Endothelial cell of umbilical vein (primary cell): ENCODE data around the gene SERPINB6. TPM values are rescaled to one million over a fixed set of nuclear protein-coding genes. Genes with fewer than 3 reads are reported as not detected.

Source experiments
- BruUV-seq: library from RNA; stranded (reverse); fragments of 400-500 nt; replicated peaks from 2 replicates; lab custom pipeline; 2021; lab: Mats Ljungman, UMichigan
- CTCF ChIA-PET: fragments of 300-600, 350-600 bp; sonication (Branson Sonifier 250); formaldehyde crosslinking; loops from one replicate; lab custom pipeline; 2021; ENCODE audit warnings: antibody characterized with exemption, inconsistent platforms; lab: Charles Lee
- POLR2A ChIA-PET: fragments of 300-600, 350-600 bp; sonication (Branson Sonifier 250); formaldehyde crosslinking; loops from one replicate; lab custom pipeline; 2021; ENCODE audit warnings: antibody characterized with exemption, inconsistent platforms; lab: Charles Lee
- DNase-seq: peaks from one replicate; pipeline ENCODE4 v3.0.0-alpha.2; 2011; ENCODE audit warnings: low read depth, low spot score
- FAIRE-seq: peaks from 2 replicates; lab custom pipeline; 2011; peaks lifted over from hg19 to GRCh38; lab: Jason Lieb, UNC
- H2AFZ ChIP-seq: 2 replicates; pipeline ENCODE4 v1.6.0; 2012; ENCODE audit warnings: low read depth, low read length, control low read depth, inconsistent platforms
- H3K27ac ChIP-seq: 2 replicates; pipeline ENCODE4 v1.5.1; 2011; ENCODE audit warnings: low read depth, mild to moderate bottlenecking, control low read depth, low read length, moderate library complexity; ENCODE audit not compliant: insufficient read depth
- H3K27me3 ChIP-seq, 2 experiments: 2 replicates each; pipeline versions ENCODE4 v1.6.0 to v1.6.1; 2011; ENCODE audit warnings: low read length in 2 of 2, mixed read lengths in 1 of 2; ENCODE audit not compliant: control insufficient read depth in 2 of 2, insufficient read depth in 2 of 2
- H3K36me3 ChIP-seq, 2 experiments: 2 replicates in 1 of 2; 3 replicates in 1 of 2; pipeline ENCODE4 v1.5.1; 2011; ENCODE audit warnings: low read length in 2 of 2, mild to moderate bottlenecking in 1 of 2, moderate library complexity in 1 of 2; ENCODE audit not compliant: control insufficient read depth in 2 of 2, insufficient read depth in 2 of 2; ENCODE audit errors: extremely low read depth in 1 of 2
- H3K4me1 ChIP-seq: 3 replicates; pipeline ENCODE4 v1.5.1; 2011; ENCODE audit warnings: mild to moderate bottlenecking, low read length; ENCODE audit not compliant: control insufficient read depth, insufficient read depth; ENCODE audit errors: extremely low read depth
- H3K4me2 ChIP-seq: 2 replicates; pipeline ENCODE4 v1.6.1; 2011; ENCODE audit warnings: low read length, control low read depth, mixed read lengths; ENCODE audit not compliant: insufficient read depth
- H3K4me3 ChIP-seq, 3 experiments: fragments of 200-600 bp in 1 of 3; sonication (generic), shearing (Covaris generic) in 1 of 3; replicated peaks in 1 of 3; 2 replicates each; pipeline ENCODE4 v1.5.1; 2011 to 2016; ENCODE audit warnings: control low read depth in 3 of 3, low read length in 3 of 3, mild to moderate bottlenecking in 2 of 3, inconsistent platforms in 1 of 3, low read depth in 1 of 3, moderate library complexity in 1 of 3; ENCODE audit not compliant: insufficient read depth in 1 of 3
- H3K79me2 ChIP-seq: 2 replicates; pipeline ENCODE4 v1.6.0; 2012; ENCODE audit warnings: low read length, inconsistent platforms; ENCODE audit not compliant: control insufficient read depth, insufficient read depth
- H3K9ac ChIP-seq: replicated peaks from 2 replicates; pipeline ENCODE3; 2011; ENCODE audit warnings: low read length, control low read depth; ENCODE audit not compliant: insufficient read depth; ENCODE audit errors: extremely low read depth
- H3K9me1 ChIP-seq: replicated peaks from 3 replicates; pipeline ENCODE4 v1.6.0; 2011; ENCODE audit warnings: mild to moderate bottlenecking, low read length; ENCODE audit not compliant: control insufficient read depth, insufficient read depth; ENCODE audit errors: extremely low read depth
- H3K9me3 ChIP-seq: replicated peaks from 2 replicates; pipeline ENCODE4 v1.5.1; 2012; ENCODE audit warnings: low read length, inconsistent platforms; ENCODE audit not compliant: control insufficient read depth, insufficient read depth
- H4K20me1 ChIP-seq: replicated peaks from 2 replicates; pipeline ENCODE3; 2011; ENCODE audit warnings: mild to moderate bottlenecking, low read length; ENCODE audit not compliant: control insufficient read depth, insufficient read depth; ENCODE audit errors: extremely low read depth
- EZH2 ChIP-seq: IDR thresholded peaks from 2 replicates; pipeline ENCODE4 v1.6.1; 2012; ENCODE audit warnings: borderline replicate concordance, low read depth, mild to moderate bottlenecking, moderate library complexity, low read length, inconsistent platforms; ENCODE audit not compliant: severe bottlenecking
- FOS ChIP-seq: IDR thresholded peaks from 2 replicates; pipeline ENCODE4 v1.6.1; 2011; ENCODE audit warnings: mild to moderate bottlenecking, low read length, moderate library complexity, borderline replicate concordance; ENCODE audit not compliant: insufficient read depth
- GATA2 ChIP-seq: IDR thresholded peaks from 2 replicates; pipeline ENCODE4 v1.7.0; 2011; ENCODE audit warnings: low read depth, mild to moderate bottlenecking, moderate library complexity, mixed read lengths, low read length; ENCODE audit not compliant: insufficient read length, insufficient read depth
- JUN ChIP-seq: IDR thresholded peaks from 2 replicates; pipeline ENCODE4 v1.6.1; 2011; ENCODE audit warnings: borderline replicate concordance, low read depth; ENCODE audit not compliant: insufficient read length, insufficient read depth
- MYC ChIP-seq: IDR thresholded peaks from one replicate; pipeline ENCODE4 v1.6.1; 2011; ENCODE audit warnings: mild to moderate bottlenecking, low read depth, low read length
- POLR2A ChIP-seq: IDR thresholded peaks from 2 replicates; pipeline ENCODE4 v1.6.1; 2012; ENCODE audit warnings: low read depth, mild to moderate bottlenecking, control low read depth, low read length
- POLR2AphosphoS5 ChIP-seq: IDR thresholded peaks from 2 replicates; pipeline ENCODE4 v1.6.1; 2012; ENCODE audit warnings: low read depth, mild to moderate bottlenecking, control low read depth, low read length, moderate library complexity; ENCODE audit not compliant: insufficient read depth
- dilution Hi-C: fragments of 300-500 bp; cut with MboI; formaldehyde crosslinking; loops from one replicate; pipeline ENCODE4 v1.15.0; 2019; ENCODE audit warnings: low sequenced_read_pairs; ENCODE audit not compliant: extremely low pct_ligation_motif_present
- intact Hi-C: fragments of 100-400 bp; cut with micrococcal nuclease; formaldehyde crosslinking; loops from one replicate; pipeline ENCODE4 v1.10.0; 2022
- polyA plus RNA-seq, 4 experiments: library from polyadenylated mRNA; depleted of rRNA in 3 of 4; stranded (reverse) in 3 of 4; unstranded in 1 of 4; fragments of >200 nt; gene quantifications; 2 replicates each; pipeline versions ENCODE4 v1.2.1 to v1.2.3, GENCODE V29; 2011 to 2012; ENCODE audit warnings: missing spikeins in 1 of 4
- total RNA-seq: library from RNA; stranded (reverse); gene quantifications from 2 replicates; pipeline ENCODE4 v1.2.3, GENCODE V29; 2021
- TF ChIP-seq, protein P1 (sequence below), 2 donors: IDR thresholded peaks; 1 replicate in 1 of 2; 2 replicates in 1 of 2; pipeline ENCODE4 v1.5.1; 2011; ENCODE audit warnings: low read length in 2 of 2, mild to moderate bottlenecking in 2 of 2, moderate library complexity in 2 of 2, control low read depth in 1 of 2, inconsistent platforms in 1 of 2, low read depth in 1 of 2; ENCODE audit not compliant: insufficient read depth in 1 of 2; ENCODE audit errors: extremely low read depth in 1 of 2
- TF ChIP-seq, protein P2 (sequence below): IDR thresholded peaks from 2 replicates; pipeline ENCODE4 v1.6.1; 2011; ENCODE audit not compliant: insufficient read depth, insufficient read length

The SERPINB6 gene
- total and polyA plus RNA-seq, 2 donors (not counting 3 experiments of a cell fraction or from before 2014, with no cell fraction given): 145 to 151 TPM

GRCh38 chr6:2951728-2952127 is 19.6 kb downstream of the SERPINB6 start:
- H4K20me1 ChIP-seq: no peaks in the 10 kb centered on the region
- ChIA-PET CTCF (interaction anchor here (0.9 to 10.3 kb wide), 36 partner anchors 9 to 213 kb away, joined by 3 to 331 read pairs (median 10); partner anchors contain the start of genes RIPK1, SERPINB1, SERPINB6 and SERPINB9), POLR2A (interaction anchor here (0.8 to 1.2 kb wide), 2 partner anchors 37 to 50 kb away, joined by 3 to 10 read pairs; no protein-coding TSS in a partner anchor)
- H3K4me1 ChIP-seq: peaks cover 3% of the 10 kb centered on the region
- no peaks in the 10 kb centered on the region for H3K9me1 ChIP-seq
- no peaks in the 10 kb centered on the region for H3K27me3 ChIP-seq
- H3K4me2 ChIP-seq: no peak overlapping the region
- H2AFZ ChIP-seq: no peak overlapping the region
- H3K36me3 ChIP-seq: peaks cover 8 to 31% of the 10 kb centered on the region in 2 experiments
- no peak overlapping the region for H3K4me3 ChIP-seq
- BruUV-seq: no TSS peak
- no peaks in the 10 kb centered on the region for H3K9me3 ChIP-seq
- no peak for DNase-seq
- no peak for TF ChIP-seq FOS
- TF ChIP-seq GATA2: no peak
- TF ChIP-seq, protein P1, sequence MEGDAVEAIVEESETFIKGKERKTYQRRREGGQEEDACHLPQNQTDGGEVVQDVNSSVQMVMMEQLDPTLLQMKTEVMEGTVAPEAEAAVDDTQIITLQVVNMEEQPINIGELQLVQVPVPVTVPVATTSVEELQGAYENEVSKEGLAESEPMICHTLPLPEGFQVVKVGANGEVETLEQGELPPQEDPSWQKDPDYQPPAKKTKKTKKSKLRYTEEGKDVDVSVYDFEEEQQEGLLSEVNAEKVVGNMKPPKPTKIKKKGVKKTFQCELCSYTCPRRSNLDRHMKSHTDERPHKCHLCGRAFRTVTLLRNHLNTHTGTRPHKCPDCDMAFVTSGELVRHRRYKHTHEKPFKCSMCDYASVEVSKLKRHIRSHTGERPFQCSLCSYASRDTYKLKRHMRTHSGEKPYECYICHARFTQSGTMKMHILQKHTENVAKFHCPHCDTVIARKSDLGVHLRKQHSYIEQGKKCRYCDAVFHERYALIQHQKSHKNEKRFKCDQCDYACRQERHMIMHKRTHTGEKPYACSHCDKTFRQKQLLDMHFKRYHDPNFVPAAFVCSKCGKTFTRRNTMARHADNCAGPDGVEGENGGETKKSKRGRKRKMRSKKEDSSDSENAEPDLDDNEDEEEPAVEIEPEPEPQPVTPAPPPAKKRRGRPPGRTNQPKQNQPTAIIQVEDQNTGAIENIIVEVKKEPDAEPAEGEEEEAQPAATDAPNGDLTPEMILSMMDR (IDR thresholded peaks at IDR 0.05; ENCODE audit: extremely low read depth in 1 of 2, insufficient read depth in 1 of 2, low read depth in 1 of 2, low read length in 2 of 2): no peak
- no peak for TF ChIP-seq MYC
- TF ChIP-seq, protein P2, sequence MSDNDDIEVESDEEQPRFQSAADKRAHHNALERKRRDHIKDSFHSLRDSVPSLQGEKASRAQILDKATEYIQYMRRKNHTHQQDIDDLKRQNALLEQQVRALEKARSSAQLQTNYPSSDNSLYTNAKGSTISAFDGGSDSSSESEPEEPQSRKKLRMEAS: no peak
- TF ChIP-seq EZH2: no peak
- no peak for TF ChIP-seq POLR2AphosphoS5
- no peak for TF ChIP-seq POLR2A
- TF ChIP-seq JUN: no peak
- no peak for FAIRE-seq
- H3K27ac ChIP-seq: no peak overlapping the region
- H3K79me2 ChIP-seq: no peaks in the 10 kb centered on the region
- dilution Hi-C loops (no loop called here), intact Hi-C loops (loop anchor here (1.0 kb wide), 5 partner anchors 19 to 105 kb away; no protein-coding TSS in a partner anchor)
- no peak overlapping the region for H3K9ac ChIP-seq
